Gastroesophageal sphincter (tissue), 4 donors: ENCODE measurements around the gene IER2. TPM values are rescaled to one million over a fixed set of nuclear protein-coding genes. Genes with fewer than 3 reads are reported as not detected.

Experiments used
- ATAC-seq: fragments of 150-250 bp; one replicate; pipeline ENCODE4 v1.9.1; 2016; ENCODE audit warnings: mild to moderate bottlenecking, moderate library complexity
- H3K27ac ChIP-seq, 4 donors: fragments of 200-600 bp; sonication (generic) in 3 of 4; 1 replicate in 3 of 4; 2 replicates in 1 of 4; pipeline ENCODE4 v1.5.1; 2016 to 2019
- H3K27me3 ChIP-seq: fragments of 200-600 bp; sonication (generic); one replicate; pipeline ENCODE4 v1.5.1; 2019
- H3K36me3 ChIP-seq, 2 donors: fragments of 200-600 bp; sonication (generic); one replicate each; pipeline ENCODE4 v1.5.1; 2019; ENCODE audit warnings: control low read depth in 1 of 2
- H3K4me1 ChIP-seq, 3 donors: fragments of 200-600 bp; sonication (generic); 1 replicate in 2 of 3; 2 replicates in 1 of 3; pipeline ENCODE4 v1.5.1; 2016 to 2019; ENCODE audit warnings: control low read depth in 2 of 3
- H3K4me3 ChIP-seq, 2 donors: fragments of 200-600 bp; sonication (generic); one replicate each; pipeline ENCODE4 v1.5.1; 2019; ENCODE audit warnings: mild to moderate bottlenecking in 1 of 2, moderate library complexity in 1 of 2
- H3K9me3 ChIP-seq, 3 donors: fragments of 200-600 bp; sonication (generic); one replicate each; pipeline ENCODE4 v1.5.1; 2017 to 2019; ENCODE audit warnings: control low read depth in 2 of 3
- CTCF ChIP-seq, 4 experiments: fragments of 200-600 bp in 2 of 4; fragments of 450-650 bp in 2 of 4; sonication (generic) in 1 of 4; IDR thresholded peaks; one replicate each; pipeline ENCODE4 v1.5.1; 2017 to 2019; ENCODE audit warnings: antibody characterized with exemption in 4 of 4, mild to moderate bottlenecking in 2 of 4, moderate library complexity in 2 of 4
- EP300 ChIP-seq: sonication (generic); formaldehyde crosslinking; IDR thresholded peaks from one replicate; pipeline ENCODE4 v1.6.1; 2017; ENCODE audit warnings: antibody characterized with exemption, mild to moderate bottlenecking
- POLR2A ChIP-seq, 2 donors: fragments of 450-650 bp; IDR thresholded peaks; one replicate each; pipeline ENCODE4 v1.6.1; 2017; ENCODE audit warnings: antibody characterized with exemption in 2 of 2, mild to moderate bottlenecking in 2 of 2, moderate library complexity in 1 of 2
- POLR2AphosphoS5 ChIP-seq: sonication (generic); formaldehyde crosslinking; IDR thresholded peaks from one replicate; pipeline ENCODE4 v1.6.1; 2017; ENCODE audit warnings: antibody characterized with exemption
- WGBS, 2 donors: methylation state at CpG; one replicate each; pipeline ENCODE4 v1.1.5; 2018; ENCODE audit warnings: low coverage in 1 of 2; 5-methylcytosine and 5-hydroxymethylcytosine counted together
- total RNA-seq, 4 donors: library from RNA; depleted of rRNA; stranded (reverse); fragments of >200 nt; gene quantifications; one replicate each; pipeline ENCODE4 v1.1.0, GENCODE V29; 2016

The IER2 gene
- total RNA-seq, 4 donors from 2014 or later: 33.8 to 62.1 (median 48.0) TPM

GRCh38 chr19:13122980-13123957 is 26.9 kb upstream of the IER2 start:
- Histone ChIP-seq H3K9me3 (no peaks in the 10 kb centered on the region), H3K4me1 (peaks cover 3 to 31% (median 18%) of the 10 kb centered on the region in 3 donors), H3K4me3 (no peak overlapping the region), H3K36me3 (peaks cover 0 to 24% of the 10 kb centered on the region in 2 donors), H3K27ac (no peak overlapping the region), H3K27me3 (no peaks in the 10 kb centered on the region)
- 91 to 93% methylated on average over 6 to 9 of the region's 20 CpGs for WGBS, 2 donors
- ATAC-seq: no peak
- no peak for TF ChIP-seq EP300
- TF ChIP-seq POLR2A (IDR thresholded peaks at IDR 0.05): no peak
- TF ChIP-seq CTCF (IDR thresholded peaks at IDR 0.05): no peak

- Histone ChIP-seq H3K4me1 (no peaks in the 10 kb centered on the region), H3K36me3 (peaks cover 0 to 16% of the 10 kb centered on the region in 2 donors), H3K27ac (no peak overlapping the region), H3K27me3 (no peaks in the 10 kb centered on the region), H3K4me3 (no peak overlapping the region), H3K9me3 (no peaks in the 10 kb centered on the region)
- ATAC-seq: no peak
- WGBS, 2 donors: 82 to 89% methylated on average over 5 to 9 of the region's 9 CpGs
- TF ChIP-seq POLR2AphosphoS5 (no peak), POLR2A (IDR thresholded peaks at IDR 0.05) (no peak), CTCF (IDR thresholded peaks at IDR 0.05) (no peak), EP300 (no peak)
Observed at GRCh38 chr19:13127051-13127450, 23.2 kb upstream of the IER2 start.

- Histone ChIP-seq H3K4me3 (no peak overlapping the region), H3K4me1 (peaks cover 0 to under 1% (median 0%) of the 10 kb centered on the region in 3 donors), H3K9me3 (no peaks in the 10 kb centered on the region), H3K27ac (no peak overlapping the region), H3K27me3 (no peaks in the 10 kb centered on the region), H3K36me3 (peaks cover 0 to 16% of the 10 kb centered on the region in 2 donors)
- ATAC-seq: no peak
- WGBS, 2 donors: 73 to 81% methylated on average over 2 to 5 of the region's 6 CpGs
- TF ChIP-seq CTCF (IDR thresholded peaks at IDR 0.05): no peak
- no peak for TF ChIP-seq POLR2A (IDR thresholded peaks at IDR 0.05)
- no peak for TF ChIP-seq EP300
- TF ChIP-seq POLR2AphosphoS5: no peak
Observed at GRCh38 chr19:13127811-13128575, 22.2 kb upstream of the IER2 start.

- ATAC-seq: no peak
- no peaks in the 10 kb centered on the region for H3K27me3 ChIP-seq
- H3K36me3 ChIP-seq: peaks cover 0 to 16% of the 10 kb centered on the region in 2 donors
- WGBS, 2 donors: no CpG with 5 or more reads among the region's 1 CpG
- peaks cover 0 to 7% (median 0%) of the 10 kb centered on the region in 3 donors for H3K4me1 ChIP-seq
- H3K4me3 ChIP-seq: no peak overlapping the region
- H3K27ac ChIP-seq: no peak overlapping the region
- no peaks in the 10 kb centered on the region for H3K9me3 ChIP-seq
- TF ChIP-seq POLR2A (IDR thresholded peaks at IDR 0.05): no peak
- TF ChIP-seq CTCF (IDR thresholded peaks at IDR 0.05): no peak
- no peak for TF ChIP-seq EP300
- no peak for TF ChIP-seq POLR2AphosphoS5
Observed at GRCh38 chr19:13128583-13128982, 21.6 kb upstream of the IER2 start.
